Keratinocyte (primary cell): ENCODE data around the gene ERN2. TPM values are rescaled to one million over a fixed set of nuclear protein-coding genes. Genes with fewer than 3 reads are reported as not detected.

Source experiments
- DNase-seq: peaks from one replicate; pipeline ENCODE4 v3.0.0-alpha.2; 2011; ENCODE audit warnings: low read depth, missing footprints, low spot score
- FAIRE-seq: peaks from 2 replicates; lab custom pipeline; 2011; peaks lifted over from hg19 to GRCh38; lab: Jason Lieb, UNC
- H2AFZ ChIP-seq: 2 replicates; pipeline ENCODE4 v1.6.0; 2012; ENCODE audit warnings: low read length, control low read depth, inconsistent platforms; ENCODE audit not compliant: control insufficient read depth
- H3K27ac ChIP-seq: 2 replicates; pipeline ENCODE4 v1.5.1; 2011; ENCODE audit warnings: low read length; ENCODE audit not compliant: control insufficient read depth, insufficient read depth
- H3K27me3 ChIP-seq: 3 replicates; pipeline ENCODE4 v1.6.0; 2011; ENCODE audit warnings: low read length; ENCODE audit not compliant: control insufficient read depth, insufficient read depth; ENCODE audit errors: extremely low read depth
- H3K36me3 ChIP-seq, 2 experiments: 2 replicates in 1 of 2; 3 replicates in 1 of 2; pipeline ENCODE4 v1.5.1; 2011; ENCODE audit warnings: low read length in 2 of 2, mild to moderate bottlenecking in 1 of 2; ENCODE audit not compliant: control insufficient read depth in 2 of 2, insufficient read depth in 2 of 2; ENCODE audit errors: extremely low read depth in 1 of 2
- H3K4me1 ChIP-seq: 3 replicates; pipeline ENCODE4 v1.5.1; 2011; ENCODE audit warnings: low read length; ENCODE audit not compliant: control insufficient read depth, insufficient read depth; ENCODE audit errors: extremely low read depth
- H3K4me2 ChIP-seq: 3 replicates; pipeline ENCODE4 v1.6.0; 2011; ENCODE audit warnings: low read depth, low read length; ENCODE audit not compliant: control insufficient read depth, insufficient read depth; ENCODE audit errors: extremely low read depth
- H3K4me3 ChIP-seq, 3 experiments: fragments of 200-600 bp in 1 of 3; sonication (generic) in 1 of 3; 2 replicates in 2 of 3; 3 replicates in 1 of 3; pipeline ENCODE4 v1.5.1; 2011 to 2016; ENCODE audit warnings: low read length in 3 of 3, mild to moderate bottlenecking in 3 of 3, control low read depth in 2 of 3, inconsistent platforms in 1 of 3, low read depth in 1 of 3, mixed read lengths in 1 of 3, mixed run types in 1 of 3, moderate library complexity in 1 of 3; ENCODE audit not compliant: control insufficient read depth in 2 of 3, insufficient read depth in 2 of 3; ENCODE audit errors: extremely low read depth in 1 of 3
- H3K79me2 ChIP-seq: 2 replicates; pipeline ENCODE4 v1.6.0; 2012; ENCODE audit warnings: low read length; ENCODE audit not compliant: control insufficient read depth, insufficient read depth
- H3K9ac ChIP-seq: 3 replicates; pipeline ENCODE4 v1.6.0; 2011; ENCODE audit warnings: low read length; ENCODE audit not compliant: control insufficient read depth, insufficient read depth; ENCODE audit errors: extremely low read depth
- H3K9me1 ChIP-seq: 3 replicates; pipeline ENCODE4 v1.6.0; 2011; ENCODE audit warnings: low read length; ENCODE audit not compliant: control insufficient read depth, insufficient read depth; ENCODE audit errors: extremely low read depth
- H3K9me3 ChIP-seq: 2 replicates; pipeline ENCODE4 v1.5.1; 2012; ENCODE audit warnings: low read depth, low read length; ENCODE audit not compliant: control insufficient read depth
- H4K20me1 ChIP-seq: 3 replicates; pipeline ENCODE4 v1.6.0; 2011; ENCODE audit warnings: low read length; ENCODE audit not compliant: control insufficient read depth, insufficient read depth; ENCODE audit errors: extremely low read depth
- CTCF ChIP-seq, 3 experiments: IDR thresholded peaks in 1 of 3; conservative IDR thresholded peaks in 1 of 3; optimal IDR thresholded peaks in 1 of 3; 2 replicates in 2 of 3; 3 replicates in 1 of 3; pipeline versions ENCODE3 to v1.5.1; 2011; ENCODE audit warnings: low read length in 3 of 3, mild to moderate bottlenecking in 3 of 3, moderate library complexity in 2 of 3, control low read depth in 1 of 3, inconsistent platforms in 1 of 3; ENCODE audit not compliant: insufficient read depth in 2 of 3; ENCODE audit errors: extremely low read depth in 1 of 3
- EZH2 ChIP-seq: IDR thresholded peaks from one replicate; pipeline ENCODE4 v1.6.1; 2012; ENCODE audit warnings: inconsistent platforms, mild to moderate bottlenecking, low read length, moderate library complexity
- dilution Hi-C: fragments of 300-500 bp; cut with MboI; formaldehyde crosslinking; loops from one replicate; pipeline ENCODE4 v1.7.0; 2020; ENCODE audit warnings: low sequenced_read_pairs; ENCODE audit not compliant: extremely low pct_ligation_motif_present
- polyA plus RNA-seq, 5 experiments: library from polyadenylated mRNA; depleted of rRNA in 3 of 5; stranded (reverse) in 3 of 5; stranded (forward) in 1 of 5; unstranded in 1 of 5; fragments of >200 nt; gene quantifications; 1 replicate in 1 of 5; 2 replicates in 3 of 5; 3 replicates in 1 of 5; pipeline versions ENCODE4 v1.2.1 to v1.2.3, GENCODE V29; 2011 to 2012; ENCODE audit warnings: missing spikeins in 2 of 5, low read depth in 1 of 5, low replicate concordance in 1 of 5

ERN2 gene
- polyA plus RNA-seq, 1 donor (not counting 4 experiments of a cell fraction or from before 2014, with no cell fraction given), result not detected

- Histone ChIP-seq H3K9me3 (no peaks in the 10 kb centered on the region), H3K4me2 (no peak overlapping the region), H3K79me2 (no peaks in the 10 kb centered on the region), H3K36me3 (peaks cover 29 to 38% of the 10 kb centered on the region in 2 experiments), H3K27me3 (no peaks in the 10 kb centered on the region), H3K9me1 (peaks cover 6% of the 10 kb centered on the region), H3K9ac (no peak overlapping the region), H4K20me1 (no peaks in the 10 kb centered on the region), H3K4me1 (peaks cover 16% of the 10 kb centered on the region), H3K4me3 (no peak overlapping the region), H3K27ac (no peak overlapping the region), H2AFZ (no peak overlapping the region)
- dilution Hi-C loops, result no loop called here
- TF ChIP-seq CTCF (optimal IDR thresholded peaks at IDR 0.05 in 1 of 3, IDR thresholded peaks at IDR 0.05 in 1 of 3, conservative IDR thresholded peaks at IDR 0.05 in 1 of 3; ENCODE audit: extremely low read depth in 1 of 3, insufficient read depth in 2 of 3, low read length in 3 of 3), result no peak
- no peak for TF ChIP-seq EZH2
- DNase-seq, result no peak
- FAIRE-seq, result no peak
These were observed 46.3 kb downstream of the ERN2 start for GRCh38 chr16:23666571-23667354.

- Histone ChIP-seq H3K4me2 (no peak overlapping the region), H3K4me1 (no peaks in the 10 kb centered on the region), H3K9me3 (no peaks in the 10 kb centered on the region), H3K36me3 (peaks cover 33 to 40% of the 10 kb centered on the region in 2 experiments), H3K27me3 (no peaks in the 10 kb centered on the region), H3K79me2 (peaks cover 6% of the 10 kb centered on the region), H3K9me1 (no peaks in the 10 kb centered on the region), H2AFZ (no peak overlapping the region), H4K20me1 (no peaks in the 10 kb centered on the region), H3K9ac (no peak overlapping the region), H3K27ac (no peak overlapping the region), H3K4me3 (no peak overlapping the region)
- no peak for TF ChIP-seq EZH2
- TF ChIP-seq CTCF (optimal IDR thresholded peaks at IDR 0.05 in 1 of 3, IDR thresholded peaks at IDR 0.05 in 1 of 3, conservative IDR thresholded peaks at IDR 0.05 in 1 of 3; ENCODE audit: extremely low read depth in 1 of 3, insufficient read depth in 2 of 3, low read length in 3 of 3), result no peak
- no peak for DNase-seq
- FAIRE-seq, result no peak
- dilution Hi-C loops, result no loop called here
These were observed 49.1 kb downstream of the ERN2 start for GRCh38 chr16:23663918-23664317.
